C4-2B (cell line): ENCODE measurements around the gene PRG3.

Source experiments
- H3K27ac ChIP-seq: fragments of 450-650 bp; 2 replicates; pipeline ENCODE4 v1.5.1; 2017
- CTCF ChIP-seq: fragments of 450-650 bp; conservative IDR thresholded peaks from 2 replicates; pipeline ENCODE4 v1.5.1; 2017; ENCODE audit warnings: mild to moderate bottlenecking
- ZFX ChIP-seq: fragments of 450-650 bp; IDR thresholded peaks from 2 replicates; pipeline ENCODE4 v1.6.1; 2017

Gene PRG3

GRCh38 chr11:57378186-57378585, 2.8 kb downstream of the PRG3 start:
- H3K27ac ChIP-seq: no peak overlapping the region
- TF ChIP-seq CTCF: no peak

GRCh38 chr11:57377107-57377506, 3.8 kb downstream of the PRG3 start:
- no peak for TF ChIP-seq ZFX
- TF ChIP-seq CTCF: no peak
- H3K27ac ChIP-seq: no peak overlapping the region

- no peak overlapping the region for H3K27ac ChIP-seq
- no peak for TF ChIP-seq CTCF
- TF ChIP-seq ZFX: no peak
Measured at GRCh38 chr11:57376095-57377090, 4.6 kb downstream of the PRG3 start.

GRCh38 chr11:57375490-57375889, 5.5 kb downstream of the PRG3 start:
- H3K27ac ChIP-seq: no peak overlapping the region

GRCh38 chr11:57374966-57375365, 6.0 kb downstream of the PRG3 start:
- TF ChIP-seq ZFX (no peak), CTCF (no peak)
- no peak overlapping the region for H3K27ac ChIP-seq

More at GRCh38 chr11:57375490-57375889, 5.5 kb downstream of the PRG3 start:
- TF ChIP-seq ZFX (no peak), CTCF (no peak)

GRCh38 chr11:57373146-57373545, 7.8 kb downstream of the PRG3 start:
- TF ChIP-seq CTCF (no peak), ZFX (no peak)
- H3K27ac ChIP-seq: no peak overlapping the region

GRCh38 chr11:57370941-57371340, 10.0 kb downstream of the PRG3 start:
- no peak for TF ChIP-seq CTCF
- no peak overlapping the region for H3K27ac ChIP-seq
